SIG-M5 treated with dmso at 0.1 percent for 504 hours (cell line): ENCODE data around the gene FBXW10B.
"Not testable (repeated sequence)": the region's sequence is repeated elsewhere in the genome, so short reads cannot be mapped to it uniquely, and the experiment has no call there.

Experiments
- DNase-seq: peaks from one replicate; lab custom pipeline; 2025; ENCODE audit not compliant: unreplicated experiment; lab: John Stamatoyannopoulos, UW

FBXW10B gene

GRCh38 chr17:15619331-15620058, at the start of gene FBXW10B:
Gene FBXW10B, minus strand, starts transcription at chr17:15619704. Its CDS starts 192 bp downstream, at chr17:15619512.
- DNase-seq, result not testable (repeated sequence)

GRCh38 chr17:15663691-15664090, 44.2 kb upstream of the FBXW10B start:
- DNase-seq, result no peak

GRCh38 chr17:15663176-15663575, 43.7 kb upstream of the FBXW10B start:
- DNase-seq, result no peak

- no peak for DNase-seq
Observed at GRCh38 chr17:15662681-15663080, 43.2 kb upstream of the FBXW10B start.

- DNase-seq, result no peak
Observed at GRCh38 chr17:15660077-15660476, 40.6 kb upstream of the FBXW10B start.

- DNase-seq, result no peak
Observed at GRCh38 chr17:15659663-15660062, 40.2 kb upstream of the FBXW10B start.

GRCh38 chr17:15659236-15659635, 39.7 kb upstream of the FBXW10B start:
- no peak for DNase-seq

- no peak for DNase-seq
Observed at GRCh38 chr17:15658296-15658695, 38.8 kb upstream of the FBXW10B start.

GRCh38 chr17:15657868-15658267, 38.4 kb upstream of the FBXW10B start:
- DNase-seq, result no peak

- DNase-seq, result no peak
Observed at GRCh38 chr17:15654886-15655561, 35.5 kb upstream of the FBXW10B start.

- DNase-seq, result not testable (repeated sequence)
Observed at GRCh38 chr17:15654401-15654800, 34.9 kb upstream of the FBXW10B start.

GRCh38 chr17:15652960-15653359, 33.5 kb upstream of the FBXW10B start:
- DNase-seq, result no peak

- DNase-seq, result peak; percentile 98
Observed at GRCh38 chr17:15651583-15652110, 32.1 kb upstream of the FBXW10B start.

GRCh38 chr17:15650741-15651582, 31.5 kb upstream of the FBXW10B start:
- DNase-seq, result no peak

GRCh38 chr17:15649861-15650421, 30.4 kb upstream of the FBXW10B start:
- DNase-seq, result no peak

- no peak for DNase-seq
Observed at GRCh38 chr17:15648386-15648785, 28.9 kb upstream of the FBXW10B start.

- DNase-seq, result peak; percentile 35
Observed at GRCh38 chr17:15645942-15646312, 26.4 kb upstream of the FBXW10B start.

GRCh38 chr17:15645099-15645941, 25.8 kb upstream of the FBXW10B start:
- DNase-seq, result not testable (repeated sequence)

- DNase-seq, result not testable (repeated sequence)
Observed at GRCh38 chr17:15642505-15643251, 23.2 kb upstream of the FBXW10B start.
